Prostate gland (tissue), 2 donors: ENCODE measurements around the gene CSNK1G1.

Source experiments
- POLR2A ChIP-seq: fragments of 450-650 bp; IDR thresholded peaks from one replicate; pipeline ENCODE4 v1.6.1; 2016; ENCODE audit warnings: antibody characterized with exemption, mild to moderate bottlenecking
- POLR2AphosphoS5 ChIP-seq: sonication (generic); formaldehyde crosslinking; IDR thresholded peaks from one replicate; pipeline ENCODE4 v1.6.1; 2017; ENCODE audit warnings: antibody characterized with exemption
- TF ChIP-seq, protein P1 (sequence below), 4 experiments: fragments of 200-600 bp in 2 of 4; fragments of 450-650 bp in 2 of 4; sonication (generic) in 2 of 4; IDR thresholded peaks; 1 replicate in 3 of 4; 2 replicates in 1 of 4; pipeline ENCODE4 v1.5.1; 2016 to 2019; ENCODE audit warnings: antibody characterized with exemption in 4 of 4, mild to moderate bottlenecking in 2 of 4, moderate library complexity in 2 of 4

DNA sequence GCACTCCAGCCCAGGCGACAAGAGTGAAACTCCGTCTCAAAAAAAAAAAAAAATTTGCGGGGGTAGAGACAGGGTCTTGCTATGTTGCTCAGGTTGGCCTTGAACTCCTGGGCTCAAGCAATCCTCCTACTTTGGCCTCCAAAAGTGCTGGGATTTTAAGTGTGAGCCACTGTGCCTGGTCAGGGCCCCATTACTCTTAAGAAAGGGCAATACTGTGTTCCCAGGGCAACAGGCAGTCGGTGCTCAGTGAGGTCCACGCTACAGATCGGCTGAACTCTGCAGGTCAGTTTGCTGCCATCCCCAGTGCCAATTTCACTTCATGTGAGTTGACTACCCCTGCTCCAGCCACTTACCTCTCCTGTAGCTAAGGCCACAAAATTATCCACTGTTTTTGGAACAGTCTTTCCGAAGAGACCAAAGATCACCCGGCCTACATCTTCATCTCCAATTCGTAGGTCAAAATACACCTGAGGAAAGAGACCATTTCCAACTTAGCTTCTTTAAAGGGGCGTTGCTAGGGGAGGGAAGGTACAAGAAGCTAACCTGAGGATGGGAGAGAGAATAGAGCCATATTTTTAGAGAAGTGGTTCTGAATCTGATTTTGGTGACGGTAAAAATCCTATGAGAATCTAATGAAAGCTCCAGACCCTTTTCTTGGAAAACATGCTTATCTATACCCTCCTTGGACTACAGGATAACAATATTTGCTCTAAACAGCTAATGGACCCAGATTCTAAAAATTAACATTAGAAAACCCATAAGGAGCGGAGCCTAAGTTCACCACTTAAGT, 194.1 kb downstream of the CSNK1G1 start:
- TF ChIP-seq, protein P1, sequence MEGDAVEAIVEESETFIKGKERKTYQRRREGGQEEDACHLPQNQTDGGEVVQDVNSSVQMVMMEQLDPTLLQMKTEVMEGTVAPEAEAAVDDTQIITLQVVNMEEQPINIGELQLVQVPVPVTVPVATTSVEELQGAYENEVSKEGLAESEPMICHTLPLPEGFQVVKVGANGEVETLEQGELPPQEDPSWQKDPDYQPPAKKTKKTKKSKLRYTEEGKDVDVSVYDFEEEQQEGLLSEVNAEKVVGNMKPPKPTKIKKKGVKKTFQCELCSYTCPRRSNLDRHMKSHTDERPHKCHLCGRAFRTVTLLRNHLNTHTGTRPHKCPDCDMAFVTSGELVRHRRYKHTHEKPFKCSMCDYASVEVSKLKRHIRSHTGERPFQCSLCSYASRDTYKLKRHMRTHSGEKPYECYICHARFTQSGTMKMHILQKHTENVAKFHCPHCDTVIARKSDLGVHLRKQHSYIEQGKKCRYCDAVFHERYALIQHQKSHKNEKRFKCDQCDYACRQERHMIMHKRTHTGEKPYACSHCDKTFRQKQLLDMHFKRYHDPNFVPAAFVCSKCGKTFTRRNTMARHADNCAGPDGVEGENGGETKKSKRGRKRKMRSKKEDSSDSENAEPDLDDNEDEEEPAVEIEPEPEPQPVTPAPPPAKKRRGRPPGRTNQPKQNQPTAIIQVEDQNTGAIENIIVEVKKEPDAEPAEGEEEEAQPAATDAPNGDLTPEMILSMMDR (IDR thresholded peaks at IDR 0.05) = no peak
- TF ChIP-seq POLR2A (no peak), POLR2AphosphoS5 (no peak)
